ENCODE measurements around the gene FAM174C. TPM values are rescaled to one million over a fixed set of nuclear protein-coding genes. Genes with fewer than 3 reads are reported as not detected.
A peak's percentile ranks its signal among the peaks of the same experiment; 100 is the strongest.

Gene FAM174C
- polyA plus RNA-seq, 1 donor, result 16.3 TPM

- DNase-seq, result peak; percentile 82
These were observed 49.7 kb downstream of the FAM174C start for GRCh38 chr19:1324806-1325567.

DNA sequence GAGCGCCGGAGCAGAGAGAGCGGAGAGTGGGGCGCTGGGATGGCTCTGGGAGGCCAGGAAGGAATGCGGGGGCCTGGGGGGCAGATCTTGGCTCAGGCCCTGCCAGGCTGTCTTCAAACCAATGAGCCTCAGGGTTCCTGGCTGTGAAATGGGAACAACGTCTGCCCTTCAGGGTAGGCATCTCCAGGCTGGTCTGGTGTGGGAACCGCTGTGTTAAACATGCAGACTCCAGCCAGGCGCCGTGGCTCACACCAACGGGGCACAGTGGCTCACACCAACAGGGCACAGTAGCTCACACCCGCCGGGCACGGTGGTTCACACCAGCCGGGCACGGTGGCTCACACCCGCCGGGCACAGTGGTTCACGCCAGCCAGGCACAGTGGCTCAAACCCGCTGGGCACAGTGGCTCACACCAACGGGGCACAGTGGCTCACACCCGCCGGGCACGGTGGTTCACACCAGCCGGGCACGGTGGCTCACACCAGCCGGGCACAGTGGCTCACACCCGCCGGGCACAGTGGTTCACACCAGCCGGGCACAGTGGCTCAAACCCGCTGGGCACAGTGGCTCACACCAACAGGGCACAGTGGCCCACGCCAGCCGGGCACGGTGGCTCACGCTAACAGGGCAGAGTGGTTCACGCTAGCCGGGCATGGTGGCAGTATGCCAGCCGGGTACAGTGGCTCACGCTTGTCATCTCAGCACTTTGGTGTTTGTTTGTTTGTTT is 50.4 kb downstream of the FAM174C start:
- no peak for DNase-seq

DNA sequence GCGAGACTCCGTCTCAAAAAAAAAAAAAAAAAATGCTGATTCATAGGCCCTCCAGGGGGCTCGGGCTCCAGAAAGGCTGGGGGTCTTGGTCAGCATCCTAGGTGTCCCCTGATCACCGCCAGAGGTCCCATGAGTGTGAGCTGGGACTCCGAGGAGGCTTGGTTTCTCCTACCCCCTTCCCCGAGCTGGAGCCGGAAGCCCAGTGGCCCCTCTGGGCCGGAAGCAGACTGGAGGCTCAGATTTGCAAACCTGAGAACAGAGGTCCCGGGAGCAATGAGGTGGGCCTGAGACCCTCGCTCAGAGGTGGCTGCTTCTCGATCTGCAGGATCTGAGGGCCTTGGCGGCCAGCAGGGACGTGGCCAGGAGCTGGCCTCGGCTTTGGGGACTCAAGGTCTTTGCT is 51.8 kb downstream of the FAM174C start:
- no peak for DNase-seq

Other genes with a start within 250 kb of the FAM174C start
- gene CNN2, start 248.9 kb upstream of the FAM174C start, polyA plus RNA-seq (ENCODE audit: insufficient read length), result 58.2 TPM
- 27.8 TPM for gene ABCA7, start 235.4 kb upstream of the FAM174C start, polyA plus RNA-seq (ENCODE audit: insufficient read length)
- 9.8 TPM for gene ARHGAP45, start 208.4 kb upstream of the FAM174C start, polyA plus RNA-seq (ENCODE audit: insufficient read length)
- gene POLR2E, start 180.2 kb upstream of the FAM174C start, polyA plus RNA-seq (ENCODE audit: insufficient read length), result 121 TPM
- gene GPX4, start 171.5 kb upstream of the FAM174C start, polyA plus RNA-seq (ENCODE audit: insufficient read length), result 152 TPM
- gene SBNO2, start 101.3 kb upstream of the FAM174C start, polyA plus RNA-seq (ENCODE audit: insufficient read length), result 18.5 TPM
- gene STK11, start 69.8 kb upstream of the FAM174C start, polyA plus RNA-seq (ENCODE audit: insufficient read length), result 61.0 TPM
- 1.9 TPM for gene CBARP, start 37.5 kb upstream of the FAM174C start, polyA plus RNA-seq (ENCODE audit: insufficient read length)
- gene ATP5F1D, start 33.8 kb upstream of the FAM174C start, polyA plus RNA-seq (ENCODE audit: insufficient read length), result 183 TPM
- 47.1 TPM for gene MIDN, start 26.9 kb upstream of the FAM174C start, polyA plus RNA-seq (ENCODE audit: insufficient read length)
- 528 TPM for gene CIRBP, start 6.2 kb upstream of the FAM174C start, polyA plus RNA-seq (ENCODE audit: insufficient read length)
- gene EFNA2, start 10.3 kb downstream of the FAM174C start, polyA plus RNA-seq (ENCODE audit: insufficient read length), result 0.48 TPM
- 88.4 TPM for gene NDUFS7, start 108.4 kb downstream of the FAM174C start, polyA plus RNA-seq (ENCODE audit: insufficient read length)
- gene GAMT, start 126.0 kb downstream of the FAM174C start, polyA plus RNA-seq (ENCODE audit: insufficient read length), result 287 TPM
- gene DAZAP1, start 132.1 kb downstream of the FAM174C start, polyA plus RNA-seq (ENCODE audit: insufficient read length), result 82.0 TPM
- gene RPS15, start 162.9 kb downstream of the FAM174C start, polyA plus RNA-seq (ENCODE audit: insufficient read length), result 1,308 TPM
- gene APC2, start 174.6 kb downstream of the FAM174C start, polyA plus RNA-seq (ENCODE audit: insufficient read length), result 1.1 TPM
- gene C19orf25, start 203.7 kb downstream of the FAM174C start, polyA plus RNA-seq (ENCODE audit: insufficient read length), result 22.4 TPM
- gene PCSK4, start 214.8 kb downstream of the FAM174C start, polyA plus RNA-seq (ENCODE audit: insufficient read length), result 1.9 TPM
- 3.0 TPM for gene REEP6, start 215.7 kb downstream of the FAM174C start, polyA plus RNA-seq (ENCODE audit: insufficient read length)
- gene ADAMTSL5, start 237.5 kb downstream of the FAM174C start, polyA plus RNA-seq (ENCODE audit: insufficient read length), result 17.0 TPM
- gene PLK5, start 248.5 kb downstream of the FAM174C start, polyA plus RNA-seq (ENCODE audit: insufficient read length), result 0.30 TPM